SH-SY5Y (cell line): ENCODE results near the gene OR6B3.

ENCODE experiments used
- GATA2 ChIP-seq: IDR thresholded peaks from 2 replicates; pipeline ENCODE4 v1.6.1; 2011; ENCODE audit warnings: mild to moderate bottlenecking, low read depth, low read length
- GATA3 ChIP-seq: IDR thresholded peaks from 2 replicates; pipeline ENCODE4 v1.6.1; 2011; ENCODE audit warnings: low read depth, mild to moderate bottlenecking, low read length, moderate library complexity

- TF ChIP-seq GATA2 (no peak), GATA3 (no peak)
Measured at GRCh38 chr2:239997686-239998409, 55.5 kb downstream of the OR6B3 start.
